Activated gamma-delta T cell treated with anti-CD3 and anti-CD28 coated beads, Interleukin-2, amount 50 U/mL, for 16 hours (primary cell): Measurements from ENCODE around the gene CTNNA2.

Experiments used
- DNase-seq: peaks from one replicate; pipeline ENCODE4 v3.0.0-alpha.2; 2020; ENCODE audit warnings: low read depth

The CTNNA2 gene

DNA sequence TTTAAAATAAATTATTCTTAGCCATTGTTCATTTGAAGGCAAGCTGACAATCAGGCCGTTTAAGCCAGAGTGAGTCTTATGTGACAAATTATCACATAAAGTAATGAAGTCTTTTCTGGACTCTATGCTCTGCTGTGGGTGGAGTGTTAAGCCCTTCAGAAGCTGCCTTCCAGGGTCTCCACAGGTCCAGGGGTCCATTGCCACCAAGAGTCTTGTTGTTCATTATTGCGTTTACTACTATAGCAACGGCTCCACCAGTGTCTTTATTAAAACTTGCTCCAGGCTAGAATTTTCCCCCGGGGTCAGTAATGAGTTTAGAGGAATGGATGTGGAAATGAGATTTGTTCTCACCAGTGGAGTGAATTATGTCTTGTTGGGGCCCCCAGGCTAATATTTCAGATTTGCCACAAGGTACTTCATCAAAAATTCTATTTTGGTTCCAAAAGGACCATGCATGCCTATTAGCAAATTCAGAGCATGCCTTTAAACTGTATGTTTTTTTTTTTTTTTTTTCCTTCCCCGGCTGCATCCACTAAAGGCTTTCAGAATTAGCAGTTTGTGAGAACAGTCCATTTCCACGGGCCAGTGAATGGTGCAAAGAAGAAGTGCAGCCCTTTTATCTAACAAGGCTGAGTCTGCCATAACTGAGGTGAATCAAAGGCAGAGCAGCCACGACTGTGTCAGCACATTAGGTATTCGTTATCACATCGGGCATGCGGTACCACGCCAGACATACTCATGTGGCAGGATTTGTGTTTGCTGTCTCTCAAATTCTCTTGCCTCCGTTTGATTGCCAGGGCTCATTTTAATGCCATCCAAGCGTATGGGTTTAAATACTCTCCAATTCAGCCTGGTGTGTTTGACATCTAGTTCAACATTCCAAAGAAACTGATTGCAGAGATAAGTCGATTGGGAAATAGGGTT lies 817.9 kb downstream of the CTNNA2 start:
- no peak for DNase-seq

DNA sequence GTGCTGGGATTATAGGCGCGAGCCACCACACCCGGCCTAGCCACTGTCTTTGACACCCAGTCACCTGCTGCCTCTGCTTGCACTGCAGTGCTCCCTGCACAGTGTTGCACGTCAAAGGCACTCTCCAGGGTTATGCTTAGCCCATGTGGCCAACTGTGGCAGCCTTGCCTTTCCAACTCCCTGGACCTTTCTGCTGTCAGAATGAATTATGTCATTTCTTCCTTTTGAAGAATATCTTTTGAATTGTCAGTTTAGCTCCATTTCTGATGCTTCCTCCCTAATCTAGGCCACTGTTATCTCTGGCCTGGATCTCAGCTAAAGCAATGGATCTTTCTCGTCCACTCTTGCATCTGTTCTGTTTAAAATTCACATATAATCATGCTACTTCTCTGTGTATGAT lies 821.0 kb downstream of the CTNNA2 start:
- no peak for DNase-seq

DNA sequence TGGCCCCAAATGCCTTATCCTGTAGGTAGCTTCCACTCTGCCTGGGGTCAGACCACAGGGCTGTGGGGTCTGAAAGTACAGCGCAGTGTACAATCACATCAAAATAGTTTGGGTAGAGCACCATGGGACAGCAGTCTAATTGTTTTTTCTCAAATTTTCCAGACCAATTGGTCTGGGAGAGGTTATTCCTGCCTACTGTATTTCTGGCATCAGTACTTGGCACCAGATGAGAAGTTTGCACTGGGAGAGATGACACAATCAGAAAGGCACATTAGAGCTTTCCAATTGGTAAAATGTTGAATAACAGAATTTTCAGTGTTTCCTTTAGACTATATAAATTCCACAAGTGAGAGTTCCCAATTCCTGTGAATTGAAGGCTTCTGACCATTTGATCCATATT lies 822.6 kb downstream of the CTNNA2 start:
- no peak for DNase-seq

DNA sequence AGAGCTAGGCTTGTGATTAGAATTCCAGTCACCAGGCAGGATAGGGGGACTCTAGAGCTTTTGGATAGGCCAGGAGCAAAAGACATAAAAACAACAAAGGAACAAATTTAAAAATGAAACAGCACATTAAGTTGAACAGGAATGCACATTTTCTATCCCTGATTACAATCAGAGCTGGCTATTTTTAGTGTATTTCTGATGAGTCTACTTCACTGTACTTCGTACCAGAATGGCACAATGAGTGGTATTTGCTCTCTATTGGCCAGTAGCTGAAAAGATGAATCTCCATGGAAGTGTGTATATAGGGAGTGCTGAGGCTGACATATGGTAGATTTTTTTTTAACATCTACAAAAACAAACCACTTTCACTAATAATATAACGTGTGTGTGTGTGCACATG lies 825.9 kb downstream of the CTNNA2 start:
- DNase-seq = no peak

DNA sequence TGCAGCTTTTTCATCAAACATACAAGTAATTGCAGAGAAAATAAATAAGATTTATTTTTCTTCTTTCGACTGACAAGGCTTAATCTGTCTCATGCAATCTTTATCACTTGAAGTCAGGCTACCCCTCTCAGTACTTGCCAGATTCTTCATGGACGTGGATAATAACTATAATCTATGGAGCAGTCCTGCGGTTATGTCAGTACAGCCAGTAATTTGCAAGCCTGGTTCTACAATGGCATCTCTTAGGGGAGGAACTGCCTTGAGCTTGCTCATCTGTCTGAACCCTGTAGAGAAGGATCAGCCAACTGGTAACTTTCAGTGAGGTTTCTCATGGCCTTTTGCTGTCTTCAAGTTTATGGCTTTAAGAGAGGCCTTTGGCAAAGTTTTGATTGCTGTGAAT lies 827.2 kb downstream of the CTNNA2 start:
- no peak for DNase-seq

DNA sequence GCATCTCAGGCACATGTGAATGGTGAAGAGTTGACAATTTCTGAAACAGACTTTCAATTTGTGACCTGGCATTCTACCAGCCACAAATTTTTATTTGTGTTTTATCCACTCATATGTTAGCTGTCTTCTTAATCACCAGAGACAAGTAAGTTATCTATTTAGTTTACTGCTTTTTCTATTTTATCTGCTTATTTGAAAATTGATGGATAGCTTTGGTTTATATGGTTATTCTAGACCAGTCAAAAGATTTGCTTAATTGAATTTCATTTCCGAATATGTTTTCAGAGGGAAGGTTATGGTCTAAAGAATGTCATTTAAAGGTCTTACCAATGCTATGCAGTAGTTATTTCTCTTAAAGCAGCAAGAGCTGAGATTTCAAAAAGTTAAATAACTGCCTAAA lies 835.2 kb downstream of the CTNNA2 start:
- no peak for DNase-seq

DNA sequence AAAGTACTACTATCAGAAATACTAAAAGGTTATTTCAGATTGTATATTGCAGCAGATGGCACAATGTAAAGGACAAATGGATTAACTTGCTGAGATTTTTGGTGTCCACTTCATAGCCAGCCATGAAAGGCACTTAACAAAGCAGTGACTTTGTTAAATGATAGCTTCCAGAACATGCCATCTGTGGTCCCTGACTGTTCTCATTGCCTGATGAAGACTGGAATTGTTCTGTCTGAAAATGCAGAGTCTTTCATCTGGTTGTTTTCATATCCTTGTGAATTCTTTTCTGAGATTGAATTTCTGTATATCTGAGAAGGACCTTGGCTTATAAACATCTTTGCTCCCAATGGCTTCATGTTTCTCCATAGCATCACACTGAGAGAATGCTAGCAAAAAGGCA lies 836.1 kb downstream of the CTNNA2 start:
- no peak for DNase-seq

DNA sequence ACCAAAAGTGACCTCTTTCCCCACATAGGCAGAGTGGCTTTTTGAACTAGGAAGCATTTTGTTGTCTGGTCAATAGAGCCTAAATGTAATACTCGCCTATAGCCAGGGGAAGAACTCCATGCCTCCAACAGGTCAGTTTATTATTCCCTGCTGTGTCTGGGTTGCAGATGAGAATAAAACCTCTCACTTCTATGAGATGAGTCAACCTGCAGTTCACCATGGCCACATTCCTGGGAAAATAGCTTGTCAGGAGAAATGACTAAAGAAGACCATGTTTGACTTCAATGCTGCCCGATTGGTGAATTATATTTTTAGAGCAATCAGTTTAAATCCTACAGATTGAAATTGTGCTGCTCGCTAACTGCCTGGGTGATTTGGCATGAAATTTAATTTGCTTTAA lies 838.4 kb downstream of the CTNNA2 start:
- no peak for DNase-seq

DNA sequence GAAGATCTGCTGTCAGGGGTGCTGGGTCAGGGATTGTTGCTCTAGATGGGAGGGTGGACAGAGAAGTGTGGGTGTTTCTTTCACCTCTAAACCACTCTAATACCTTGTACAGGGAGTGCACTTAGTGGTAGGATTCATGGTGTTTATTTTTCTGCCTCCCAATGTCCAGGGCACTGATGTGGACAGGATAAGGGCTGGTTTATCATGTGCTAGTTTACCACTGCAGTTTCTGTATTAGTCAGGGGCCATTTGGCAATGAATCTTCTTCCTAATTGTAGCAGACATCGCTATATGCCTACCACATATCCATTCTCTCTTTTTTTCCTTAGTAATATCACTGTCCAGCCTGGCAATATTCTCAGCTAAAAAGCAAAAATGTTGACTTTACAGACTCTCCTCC lies 842.0 kb downstream of the CTNNA2 start:
- no peak for DNase-seq

DNA sequence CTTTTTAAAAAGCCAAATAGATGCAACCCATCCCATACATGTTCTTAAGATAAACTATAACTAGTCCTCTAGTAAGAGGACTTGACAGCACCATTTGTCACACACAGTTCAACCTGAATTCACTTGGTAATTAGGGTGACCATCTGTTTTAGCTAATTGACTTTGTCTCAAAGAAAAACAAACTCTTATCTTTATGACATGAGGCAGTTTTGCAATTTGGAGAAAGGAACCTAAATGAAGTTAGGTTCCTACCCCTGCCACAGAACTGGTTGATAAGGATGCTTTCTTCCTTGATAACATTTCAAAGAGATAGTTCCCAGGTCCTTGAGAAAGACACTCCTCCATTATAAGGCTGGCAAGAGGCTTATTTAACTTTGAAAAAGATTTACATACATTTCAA lies 849.1 kb downstream of the CTNNA2 start:
- DNase-seq = no peak

DNA sequence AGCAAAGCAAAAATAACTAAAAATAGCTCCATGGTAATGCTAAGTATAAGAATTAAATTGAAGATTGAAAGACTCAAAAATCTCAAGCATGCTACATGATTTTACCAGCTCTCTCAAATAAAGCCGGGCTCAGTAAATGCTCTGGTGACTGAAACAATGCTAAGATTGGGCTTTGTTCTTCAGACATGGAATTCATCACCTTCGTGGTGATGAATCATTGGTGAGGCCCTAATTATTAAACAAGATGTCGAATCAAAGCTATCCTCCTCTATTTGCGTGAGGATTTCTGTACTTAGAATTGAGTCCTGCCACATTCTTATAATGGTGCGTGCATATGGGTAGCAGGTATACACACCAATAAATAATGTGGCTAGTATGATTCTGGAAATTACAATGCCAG lies 850.5 kb downstream of the CTNNA2 start:
- no peak for DNase-seq

DNA sequence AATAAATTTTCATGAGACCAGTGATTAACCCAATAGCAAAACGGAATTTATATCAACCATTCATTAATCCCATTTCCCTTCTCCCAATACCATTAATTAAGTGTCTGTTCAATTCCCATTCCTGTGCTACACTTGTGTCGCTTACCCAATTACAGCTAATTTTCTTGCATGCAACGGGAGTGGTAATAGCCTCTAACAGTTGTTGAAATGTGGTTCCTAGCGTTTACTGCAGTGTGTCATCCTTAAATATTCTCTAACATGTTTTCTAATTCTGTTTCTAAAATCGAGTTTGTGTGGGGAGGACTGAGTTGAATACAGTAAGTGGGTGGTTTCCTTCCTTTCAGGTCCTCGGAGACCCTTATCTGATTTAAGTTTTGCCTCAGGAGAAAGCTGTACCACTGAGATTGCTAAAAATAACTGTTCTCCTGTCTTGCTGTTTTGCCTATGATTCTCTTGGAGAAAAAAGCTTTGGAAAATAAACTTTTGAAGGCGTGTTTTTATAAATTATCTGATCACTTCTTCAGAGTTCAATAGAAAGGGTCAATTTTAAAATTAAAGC lies 851.0 kb downstream of the CTNNA2 start:
- DNase-seq = no peak

DNA sequence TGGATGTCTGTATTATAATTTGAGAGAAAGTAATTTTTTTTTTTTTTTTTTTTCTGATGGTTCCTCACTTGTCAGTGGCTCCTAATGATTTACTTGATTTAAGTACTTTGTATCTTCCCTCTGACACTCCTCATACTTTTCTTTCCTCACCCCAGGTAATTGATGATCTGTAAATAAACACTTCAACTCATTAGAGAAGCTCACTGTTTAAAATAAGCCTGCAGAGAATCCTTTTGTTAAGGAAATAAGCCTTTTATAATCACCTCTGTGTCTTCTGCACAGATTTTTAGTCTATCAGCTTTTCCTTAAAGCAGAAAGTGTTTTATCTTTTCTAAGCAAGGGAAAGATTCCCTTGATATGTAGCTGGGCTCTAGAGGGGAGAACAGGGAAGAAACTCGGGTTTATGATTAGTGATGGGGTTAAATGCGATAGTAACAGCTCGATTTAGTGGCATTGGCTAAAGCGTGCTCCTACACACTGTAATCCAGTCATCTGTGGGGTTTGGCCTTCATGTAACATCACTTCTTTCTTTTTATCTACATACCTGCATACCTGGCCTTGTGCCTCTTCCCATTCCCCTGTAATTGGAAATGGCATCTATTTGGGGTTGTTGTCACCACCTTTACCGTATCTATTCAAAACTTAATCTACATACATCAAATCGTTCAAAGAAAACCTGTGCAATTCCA lies 851.8 kb downstream of the CTNNA2 start:
- DNase-seq = no peak

DNA sequence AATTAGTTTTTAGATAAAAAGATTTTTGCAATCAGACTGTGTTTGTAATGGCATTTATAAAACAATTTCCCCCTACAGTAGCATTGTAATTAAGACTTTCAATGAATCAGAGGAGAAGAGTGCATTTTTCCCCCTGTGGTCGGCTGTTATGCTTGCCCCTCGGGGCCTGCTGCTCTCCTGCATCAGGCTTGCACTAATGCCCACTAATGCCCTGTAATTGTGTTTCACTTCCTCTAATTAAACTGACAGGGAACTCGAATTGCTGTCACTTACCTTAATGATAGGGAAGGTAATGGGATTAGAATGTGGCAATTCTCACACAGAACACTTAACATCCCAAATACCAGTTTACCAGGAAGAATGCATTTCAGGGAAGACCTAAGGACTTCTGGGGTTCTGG lies 852.9 kb downstream of the CTNNA2 start:
- no peak for DNase-seq

DNA sequence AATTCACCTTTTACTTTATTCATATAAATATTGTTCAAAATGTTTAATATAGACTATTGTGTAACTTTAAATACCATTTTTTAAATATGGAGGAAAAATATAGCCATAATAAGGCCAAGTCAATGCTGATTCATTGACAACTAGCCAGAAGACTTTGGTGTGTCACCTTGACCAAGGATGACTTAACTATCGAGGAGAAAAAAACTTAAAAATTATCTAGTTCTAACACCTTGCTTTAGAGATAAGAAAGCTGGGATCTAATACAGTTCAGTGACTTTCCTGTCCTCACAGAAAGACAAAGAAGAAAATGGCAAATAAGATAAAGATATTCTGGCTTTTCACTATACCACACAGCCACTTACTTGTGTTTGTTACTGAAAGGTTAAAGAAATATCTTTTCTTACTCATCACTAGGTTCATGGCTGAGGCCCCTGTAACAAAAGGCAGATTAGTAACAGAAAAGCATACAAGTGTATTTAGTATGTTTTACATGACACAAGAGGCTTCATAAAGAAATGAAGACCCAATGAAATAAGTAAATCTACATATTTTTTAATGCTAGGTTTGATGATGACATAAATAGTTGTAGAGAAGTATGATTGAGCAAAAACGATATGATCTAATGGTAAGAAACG lies 857.6 kb downstream of the CTNNA2 start:
- DNase-seq = no peak

DNA sequence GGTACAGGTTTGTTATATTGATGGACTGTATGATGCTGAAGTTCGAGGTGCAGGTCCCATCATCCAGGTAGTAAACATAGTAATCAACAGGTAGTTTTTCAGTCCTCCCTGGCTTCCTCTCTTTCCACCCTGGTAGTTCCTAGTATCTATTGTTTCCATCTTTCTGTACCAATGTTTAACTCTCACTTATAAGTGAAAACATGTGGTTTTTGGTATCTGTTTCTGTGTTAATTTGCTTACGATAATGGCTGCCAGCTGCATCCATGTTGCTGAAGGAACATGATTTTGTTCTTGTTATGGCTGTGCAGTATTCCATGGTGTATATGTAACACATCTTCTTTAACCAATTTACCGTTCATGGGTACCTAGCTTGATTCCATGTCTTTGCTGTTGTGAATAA lies 861.3 kb downstream of the CTNNA2 start:
- no peak for DNase-seq

DNA sequence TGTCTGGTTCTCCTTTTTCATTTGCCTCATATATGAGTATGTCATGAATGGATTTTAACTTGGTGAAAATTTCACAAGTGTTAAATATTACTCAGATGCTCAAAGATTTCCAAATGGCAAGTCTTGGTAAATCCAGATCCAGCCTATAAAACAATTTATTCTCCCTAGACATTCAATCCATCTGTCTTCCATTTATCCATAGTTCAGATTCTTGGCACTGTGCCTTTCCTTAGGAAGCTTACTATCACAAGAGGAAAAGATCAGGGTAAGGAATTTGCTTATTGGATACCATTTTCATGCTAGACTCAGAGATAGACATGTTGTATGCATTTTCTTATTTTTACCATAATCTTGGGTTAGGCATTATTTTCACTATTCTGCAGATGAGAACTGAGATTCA lies 864.2 kb downstream of the CTNNA2 start:
- no peak for DNase-seq

DNA sequence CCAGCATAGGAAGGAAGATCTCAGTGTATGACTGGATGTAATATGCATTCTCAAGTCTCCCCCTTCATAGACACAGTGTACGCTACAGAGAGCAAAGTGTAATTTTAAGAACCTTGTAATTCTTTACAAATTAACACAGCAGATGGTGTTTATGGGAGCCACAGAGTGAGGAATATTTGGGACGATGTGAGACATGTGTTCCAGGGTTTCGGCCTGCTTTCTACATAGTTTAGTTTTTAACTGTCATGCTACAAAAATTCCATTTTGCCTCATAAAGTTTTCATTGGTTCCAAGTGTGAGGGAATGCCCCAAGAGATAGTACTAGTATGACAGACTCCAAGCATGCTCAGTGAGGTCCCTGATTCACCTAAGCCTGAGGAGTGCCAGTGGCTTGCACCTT lies 867.9 kb downstream of the CTNNA2 start:
- DNase-seq = no peak

DNA sequence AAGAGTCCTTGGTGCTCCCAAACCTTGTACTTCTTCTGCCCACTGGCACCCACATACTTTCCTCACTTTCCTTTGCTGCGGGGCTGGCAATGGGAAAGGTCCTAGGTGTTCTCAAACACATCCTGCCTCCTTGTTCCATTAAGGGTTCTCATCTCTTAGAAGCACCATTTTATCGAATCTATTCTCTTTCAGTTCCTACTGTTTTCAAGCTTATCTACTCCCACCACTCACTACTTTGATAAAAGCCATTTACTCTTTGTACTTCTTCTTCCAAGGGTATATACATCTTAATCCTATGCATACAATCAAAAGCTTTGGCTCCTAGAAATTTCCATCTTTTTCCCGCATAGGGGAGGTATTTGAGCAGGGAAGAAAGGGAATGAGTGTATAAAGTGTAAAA lies 868.8 kb downstream of the CTNNA2 start:
- DNase-seq = no peak

DNA sequence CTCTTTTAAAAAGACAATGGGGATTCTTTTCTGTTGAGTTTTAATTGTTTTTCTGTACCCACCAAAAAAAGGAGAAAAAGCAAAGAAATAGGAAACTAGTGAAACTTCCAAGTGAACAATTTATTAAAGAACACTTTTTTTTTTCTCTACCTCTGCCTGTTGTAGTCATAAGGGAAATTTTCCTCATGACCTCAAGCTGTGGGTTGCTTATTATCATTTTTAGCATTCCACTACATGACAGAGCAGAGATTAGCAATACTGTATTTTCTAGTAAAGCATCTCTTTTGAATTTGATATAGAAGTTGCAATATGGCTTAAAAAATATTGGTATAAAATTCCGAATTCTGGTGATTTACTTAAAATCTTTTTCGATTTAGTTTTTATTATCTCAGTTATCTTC lies 879.6 kb downstream of the CTNNA2 start:
- DNase-seq = no peak

DNA sequence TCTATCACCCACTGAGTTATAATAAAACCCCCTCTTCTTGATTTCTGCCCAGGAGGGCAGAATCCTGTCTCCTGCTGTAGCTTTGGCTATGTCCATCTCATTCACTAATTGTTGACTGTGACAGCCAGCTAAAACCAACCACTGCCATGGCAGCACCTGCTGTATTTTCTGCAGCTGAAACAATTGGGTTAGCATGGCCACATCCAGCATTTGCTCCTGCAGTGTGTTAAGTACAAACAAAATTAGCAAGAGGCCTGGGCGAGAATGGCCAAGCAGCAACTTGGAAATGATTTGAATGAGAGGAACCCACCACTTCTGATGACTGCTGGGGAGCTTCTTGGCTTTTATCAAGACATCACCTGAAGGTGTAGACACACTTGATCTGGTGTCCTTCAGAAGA lies 881.1 kb downstream of the CTNNA2 start:
- no peak for DNase-seq

DNA sequence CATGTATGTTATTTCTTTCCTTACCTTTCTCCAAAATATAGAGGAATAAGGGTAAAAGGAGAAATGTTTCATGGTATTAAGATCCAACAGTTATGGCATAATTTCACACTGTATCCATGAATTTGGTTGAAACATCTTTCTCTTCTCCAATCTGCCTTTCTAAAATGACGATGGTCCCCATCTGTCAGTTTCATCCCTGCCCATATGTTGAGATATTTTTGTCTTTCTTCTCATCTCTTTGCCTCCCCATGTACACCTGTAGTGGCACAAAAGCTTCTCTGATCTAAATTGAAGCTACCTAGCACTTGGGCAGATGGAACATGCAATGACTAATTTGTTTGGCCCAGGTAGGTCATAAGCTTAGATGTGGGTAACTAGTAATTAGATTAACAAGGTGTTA lies 882.4 kb downstream of the CTNNA2 start:
- no peak for DNase-seq

DNA sequence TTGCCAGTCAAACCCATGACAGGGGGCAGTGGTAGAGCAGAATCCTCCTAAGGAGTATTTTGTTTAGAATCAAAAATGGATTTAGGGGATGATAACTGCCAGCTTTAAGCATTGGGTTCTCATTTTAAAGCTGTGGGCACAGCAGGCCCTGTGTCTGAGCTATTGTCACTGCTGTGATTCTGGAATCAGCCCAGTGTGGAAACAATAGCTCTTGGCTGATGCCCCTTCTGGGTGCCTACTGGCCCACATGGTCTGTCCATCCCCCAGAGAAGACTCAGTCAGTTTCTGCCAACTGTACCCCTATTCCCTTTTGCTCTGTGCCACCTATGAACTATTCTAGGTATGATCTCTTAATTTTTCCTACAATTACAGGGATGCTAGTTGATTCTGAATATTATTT lies 883.4 kb downstream of the CTNNA2 start:
- no peak for DNase-seq
